Neuronal stem cell (in vitro differentiated cells): ENCODE results near the gene FHIT.

Source experiments
- DNase-seq: peaks from one replicate; pipeline ENCODE4 v3.0.0-alpha.2; 2013; ENCODE audit warnings: low spot score
- H2AFZ ChIP-seq: one replicate; pipeline ENCODE4 v1.6.1; 2013; ENCODE audit warnings: mild to moderate bottlenecking, low read length, inconsistent platforms
- H2AK5ac ChIP-seq: 2 replicates; pipeline ENCODE4 v1.6.1; 2013; ENCODE audit warnings: low read depth, mild to moderate bottlenecking, inconsistent platforms, low read length, moderate library complexity, mixed read lengths
- H2BK120ac ChIP-seq: 2 replicates; pipeline ENCODE4 v1.6.1; 2013; ENCODE audit warnings: low read depth, mild to moderate bottlenecking, inconsistent platforms, low read length, moderate library complexity, mixed read lengths
- H2BK12ac ChIP-seq: one replicate; pipeline ENCODE4 v1.6.1; 2013; ENCODE audit warnings: low read length, inconsistent platforms
- H2BK15ac ChIP-seq: 2 replicates; pipeline ENCODE4 v1.6.1; 2013; ENCODE audit warnings: mild to moderate bottlenecking, low read length, inconsistent platforms, mixed read lengths
- H2BK5ac ChIP-seq: one replicate; pipeline ENCODE4 v1.6.1; 2013; ENCODE audit warnings: inconsistent platforms, mild to moderate bottlenecking, low read length, moderate library complexity
- H3K14ac ChIP-seq: one replicate; pipeline ENCODE4 v1.6.1; 2013; ENCODE audit warnings: low read length, inconsistent platforms
- H3K18ac ChIP-seq: 2 replicates; pipeline ENCODE4 v1.6.1; 2013; ENCODE audit warnings: low read length, inconsistent platforms
- H3K23ac ChIP-seq: 2 replicates; pipeline ENCODE4 v1.6.1; 2013; ENCODE audit warnings: low read depth, mild to moderate bottlenecking, mixed read lengths, low read length, inconsistent platforms; ENCODE audit not compliant: poor library complexity
- H3K27ac ChIP-seq: replicated peaks from 3 replicates; pipeline ENCODE4 v1.5.1; 2013; ENCODE audit warnings: low read length, inconsistent platforms
- H3K27me3 ChIP-seq, 3 experiments: 2 replicates each; pipeline ENCODE4 v1.6.1; 2013; ENCODE audit warnings: low read length in 3 of 3, mild to moderate bottlenecking in 2 of 3, inconsistent platforms in 1 of 3, low read depth in 1 of 3, mixed read lengths in 1 of 3, moderate library complexity in 1 of 3; ENCODE audit not compliant: control insufficient read depth in 3 of 3, insufficient read depth in 3 of 3
- H3K36me3 ChIP-seq, 2 donors: replicated peaks in 1 of 2; 2 replicates each; pipeline ENCODE4 v1.6.1; 2013; ENCODE audit warnings: low read length in 2 of 2; ENCODE audit not compliant: control insufficient read depth in 2 of 2, insufficient read depth in 2 of 2
- H3K4ac ChIP-seq: 2 replicates; pipeline ENCODE4 v1.6.1; 2013; ENCODE audit warnings: inconsistent platforms, mild to moderate bottlenecking, low read length, moderate library complexity
- H3K4me1 ChIP-seq, 2 donors: 1 replicate in 1 of 2; 2 replicates in 1 of 2; pipeline ENCODE4 v1.6.1; 2013; ENCODE audit warnings: low read length in 2 of 2, low read depth in 1 of 2; ENCODE audit not compliant: control insufficient read depth in 2 of 2, insufficient read depth in 1 of 2
- H3K4me2 ChIP-seq: one replicate; pipeline ENCODE4 v1.6.1; 2013; ENCODE audit warnings: mild to moderate bottlenecking, low read length, inconsistent platforms; ENCODE audit not compliant: insufficient read depth, poor library complexity, severe bottlenecking
- H3K4me3 ChIP-seq, 2 donors: 2 replicates each; pipeline ENCODE4 v1.5.1; 2013; ENCODE audit warnings: low read length in 2 of 2, mild to moderate bottlenecking in 2 of 2, inconsistent platforms in 1 of 2, moderate library complexity in 1 of 2
- H3K79me1 ChIP-seq: one replicate; pipeline ENCODE4 v1.6.1; 2013; ENCODE audit warnings: low read depth, mild to moderate bottlenecking, inconsistent platforms, low read length, moderate library complexity
- H3K9ac ChIP-seq: one replicate; pipeline ENCODE4 v1.6.1; 2013; ENCODE audit warnings: mild to moderate bottlenecking, low read depth, low read length, inconsistent platforms; ENCODE audit not compliant: poor library complexity
- H3K9me3 ChIP-seq, 2 donors: replicated peaks in 1 of 2; 2 replicates each; pipeline versions ENCODE3 to v1.6.1; 2013; ENCODE audit warnings: low read length in 2 of 2, mild to moderate bottlenecking in 2 of 2, inconsistent platforms in 1 of 2, low read depth in 1 of 2, mixed read lengths in 1 of 2, moderate library complexity in 1 of 2; ENCODE audit not compliant: control insufficient read depth in 2 of 2, insufficient read depth in 1 of 2
- H4K8ac ChIP-seq: one replicate; pipeline ENCODE4 v1.6.1; 2013; ENCODE audit warnings: low read depth, mild to moderate bottlenecking, inconsistent platforms, low read length, moderate library complexity
- H4K91ac ChIP-seq: one replicate; pipeline ENCODE4 v1.6.1; 2013; ENCODE audit warnings: low read length, low read depth, mild to moderate bottlenecking, inconsistent platforms; ENCODE audit not compliant: poor library complexity
- WGBS, 2 donors: extraction: QIAGEN DNeasy Blood & Tissue Kit; methylation state at CpG; one replicate each; pipeline ENCODE4 v1.1.7; 2013; ENCODE audit warnings: missing lambda C conversion rate in 2 of 2, mixed read lengths in 1 of 2; ENCODE audit not compliant: insufficient read length in 2 of 2, insufficient replicate concordance in 1 of 2; ENCODE audit errors: extremely low coverage in 2 of 2; 5-methylcytosine and 5-hydroxymethylcytosine counted together

Gene FHIT

DNA sequence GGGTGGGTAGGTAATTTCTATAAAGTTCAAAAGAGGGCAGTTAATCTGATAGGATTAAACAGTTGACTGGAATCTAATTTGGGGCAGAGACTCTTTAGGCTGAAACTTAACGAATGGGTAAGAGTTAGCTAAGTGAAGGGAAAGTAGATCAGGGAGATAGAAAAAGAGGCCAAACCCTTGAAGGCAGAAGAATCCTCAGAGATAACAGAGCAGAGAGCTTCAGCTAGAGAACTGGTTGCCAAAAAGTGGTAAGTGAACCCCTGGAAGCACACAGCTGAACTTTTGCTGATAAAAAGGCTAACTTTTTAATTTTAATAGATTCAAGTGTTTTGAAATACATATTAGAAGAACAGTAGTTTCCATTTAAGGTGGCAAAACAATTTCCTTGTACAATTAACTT, 99.2 kb downstream of the FHIT start:
- Histone ChIP-seq H2AFZ (no peak overlapping the region), H2AK5ac (no peak overlapping the region), H2BK15ac (no peak overlapping the region), H3K4me3 (no peak overlapping the region), H2BK120ac (no peak overlapping the region), H3K9ac (no peak overlapping the region), H3K4me2 (no peak overlapping the region), H4K91ac (no peak overlapping the region), H3K79me1 (no peaks in the 10 kb centered on the region), H3K4ac (no peak overlapping the region), H3K27me3 (no peaks in the 10 kb centered on the region), H4K8ac (no peak overlapping the region), H3K18ac (no peak overlapping the region), H3K23ac (no peak overlapping the region), H2BK5ac (no peak overlapping the region), H2BK12ac (no peak overlapping the region), H3K36me3 (no peaks in the 10 kb centered on the region), H3K4me1 (no peaks in the 10 kb centered on the region), H3K27ac (no peak overlapping the region), H3K9me3 (no peaks in the 10 kb centered on the region), H3K14ac (no peak overlapping the region)
- no CpG with 5 or more reads among the region's 1 CpG for WGBS, 2 donors
- DNase-seq, result no peak

DNA sequence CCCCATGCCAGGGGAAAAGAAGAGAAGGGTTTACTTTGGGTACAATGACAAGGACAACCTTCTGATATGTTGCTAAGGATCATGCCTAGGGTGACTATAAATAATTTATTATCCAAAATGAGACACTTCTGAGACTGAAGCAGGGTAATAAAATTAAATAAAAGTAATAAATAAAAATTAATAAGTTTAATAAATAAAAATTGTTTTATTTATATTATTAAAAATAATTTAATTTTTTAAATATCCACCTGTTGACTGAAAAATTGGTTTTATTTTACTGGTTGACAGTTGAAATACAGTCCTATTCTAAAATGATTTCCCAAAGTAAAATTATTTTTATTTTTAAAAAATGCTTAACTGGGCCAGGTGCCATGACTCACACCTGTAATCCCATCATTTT, 102.0 kb downstream of the FHIT start:
- no peak overlapping the region for H2AK5ac ChIP-seq
- H3K27ac ChIP-seq, result no peak overlapping the region
- no peak overlapping the region for H2AFZ ChIP-seq
- no peak overlapping the region for H3K4ac ChIP-seq
- no peak overlapping the region for H3K14ac ChIP-seq
- peaks cover 0 to 3% of the 10 kb centered on the region in 2 donors for H3K9me3 ChIP-seq
- DNase-seq, result no peak
- H3K36me3 ChIP-seq, result no peaks in the 10 kb centered on the region
- no peaks in the 10 kb centered on the region for H3K27me3 ChIP-seq
- no peak overlapping the region for H3K4me3 ChIP-seq
- H3K4me2 ChIP-seq, result no peak overlapping the region
- no peak overlapping the region for H2BK120ac ChIP-seq
- H2BK12ac ChIP-seq, result no peak overlapping the region
- H4K8ac ChIP-seq, result no peak overlapping the region
- no peaks in the 10 kb centered on the region for H3K79me1 ChIP-seq
- no peak overlapping the region for H2BK5ac ChIP-seq
- no peak overlapping the region for H3K18ac ChIP-seq
- H3K9ac ChIP-seq, result no peak overlapping the region
- no peak overlapping the region for H3K23ac ChIP-seq
- H3K4me1 ChIP-seq, result no peaks in the 10 kb centered on the region
- H2BK15ac ChIP-seq, result no peak overlapping the region
- no peak overlapping the region for H4K91ac ChIP-seq

DNA sequence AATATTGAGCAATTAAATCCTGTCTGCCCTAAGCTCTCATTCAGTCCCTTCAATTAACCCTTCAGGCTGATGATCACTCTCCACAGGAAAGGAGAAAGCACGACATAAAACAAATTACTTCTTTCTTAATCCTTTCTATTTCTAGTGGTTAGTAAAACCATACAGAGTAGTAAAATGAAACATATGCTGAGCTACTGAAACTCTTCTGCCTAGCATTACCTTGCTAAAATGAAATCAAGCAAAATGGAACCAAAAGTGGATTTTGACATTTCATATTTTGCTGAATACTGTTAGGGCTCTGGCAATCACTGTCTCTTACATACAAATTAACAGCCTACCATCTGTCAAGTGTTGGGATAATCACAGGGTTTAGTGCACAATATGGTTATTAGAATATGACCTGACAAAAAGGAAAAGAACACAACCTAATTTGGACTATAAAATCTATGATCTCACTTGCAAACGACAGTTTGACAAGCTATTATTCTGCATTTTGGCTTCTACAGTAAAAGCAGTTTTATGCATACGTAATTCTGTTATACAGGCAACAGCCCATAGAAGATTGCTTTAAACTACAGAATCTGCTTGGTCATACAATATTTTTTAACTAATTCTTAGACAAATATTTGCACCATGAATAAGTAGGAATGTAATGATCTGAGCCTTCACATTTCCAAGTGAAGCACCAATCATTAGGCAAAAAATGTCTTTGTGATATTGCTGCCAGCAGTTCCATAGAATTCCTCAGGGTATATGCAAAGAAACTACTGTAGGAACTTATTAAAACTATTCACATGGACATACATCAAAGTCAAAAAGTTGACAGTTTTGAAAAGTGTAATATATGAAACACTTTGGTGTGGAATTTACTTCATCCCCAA, 105.0 kb downstream of the FHIT start:
- Histone ChIP-seq H3K4me2 (no peak overlapping the region), H3K9ac (no peak overlapping the region), H3K18ac (no peak overlapping the region), H2AFZ (no peak overlapping the region), H3K79me1 (no peaks in the 10 kb centered on the region), H3K9me3 (peaks cover 0 to 3% of the 10 kb centered on the region in 2 donors), H3K23ac (no peak overlapping the region), H4K8ac (no peak overlapping the region), H2BK12ac (no peak overlapping the region), H4K91ac (no peak overlapping the region), H3K27ac (no peak overlapping the region), H2AK5ac (no peak overlapping the region), H3K14ac (no peak overlapping the region), H2BK120ac (no peak overlapping the region), H3K4me1 (peaks cover 5 to 10% of the 10 kb centered on the region in 2 donors), H2BK5ac (no peak overlapping the region), H3K27me3 (no peaks in the 10 kb centered on the region), H3K4me3 (no peak overlapping the region), H3K36me3 (no peaks in the 10 kb centered on the region), H2BK15ac (no peak overlapping the region), H3K4ac (no peak overlapping the region)
- no peak for DNase-seq
- WGBS, 2 donors, result no CpG with 5 or more reads among the region's 3 CpGs

DNA sequence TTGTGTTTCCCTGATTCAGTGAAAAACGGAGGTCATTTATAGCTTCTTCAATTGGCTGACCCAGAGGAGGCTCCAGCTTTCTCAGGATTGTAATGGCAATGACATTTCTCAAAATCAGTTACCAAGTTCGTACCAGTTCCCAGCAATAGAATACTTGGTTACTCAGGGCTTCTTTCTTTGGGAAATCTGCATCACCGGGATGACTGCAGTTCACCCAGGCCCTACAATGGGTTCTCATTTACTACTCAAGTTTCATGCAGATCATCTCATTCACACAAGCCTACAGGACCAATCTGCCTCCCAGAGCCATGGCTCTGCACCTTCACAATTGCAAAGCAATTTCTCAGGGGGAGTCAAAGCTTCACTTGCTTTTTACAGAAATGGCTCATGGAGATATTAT, 109.6 kb downstream of the FHIT start:
- Histone ChIP-seq H2AFZ (peak overlapping the region; percentile 58), H3K27me3 (no peaks in the 10 kb centered on the region), H3K18ac (no peak overlapping the region), H2BK120ac (no peak overlapping the region), H4K91ac (no peak overlapping the region), H3K79me1 (no peaks in the 10 kb centered on the region), H3K9ac (no peak overlapping the region), H3K14ac (no peak overlapping the region), H3K23ac (no peak overlapping the region), H4K8ac (no peak overlapping the region), H2BK15ac (no peak overlapping the region), H3K4me2 (no peak overlapping the region), H3K36me3 (no peaks in the 10 kb centered on the region), H3K27ac (no peak overlapping the region), H3K4me3 (peak overlapping the region in 1 of 2 donors; percentile 18), H2BK5ac (no peak overlapping the region), H2BK12ac (no peak overlapping the region), H3K9me3 (peaks cover 0 to 5% of the 10 kb centered on the region in 2 donors), H3K4ac (no peak overlapping the region), H2AK5ac (no peak overlapping the region), H3K4me1 (peaks cover 5 to 14% of the 10 kb centered on the region in 2 donors)
- DNase-seq, result peak; percentile 1
- no CpG with 5 or more reads among the region's 3 CpGs for WGBS, 2 donors
